ENCODE data around the gene CD300C.
A peak's percentile ranks its signal among the peaks of the same experiment; 100 is the strongest.
"Not testable (repeated sequence)": the region's sequence is repeated elsewhere in the genome, so short reads cannot be mapped to it uniquely, and the experiment has no call there.

Gene CD300C

GRCh38 chr17:74561586-74561985 is 15.7 kb upstream of the CD300C start:
- DNase-seq (ENCODE audit: low read depth), result no peak

GRCh38 chr17:74558882-74559519 is 13.1 kb upstream of the CD300C start:
- no peak for DNase-seq (ENCODE audit: low read depth)

- DNase-seq (ENCODE audit: low read depth), result not testable (repeated sequence)
Observed at GRCh38 chr17:74558402-74558801, 12.5 kb upstream of the CD300C start.

GRCh38 chr17:74555427-74555940 is 9.6 kb upstream of the CD300C start:
- DNase-seq (ENCODE audit: low read depth), result no peak

DNA sequence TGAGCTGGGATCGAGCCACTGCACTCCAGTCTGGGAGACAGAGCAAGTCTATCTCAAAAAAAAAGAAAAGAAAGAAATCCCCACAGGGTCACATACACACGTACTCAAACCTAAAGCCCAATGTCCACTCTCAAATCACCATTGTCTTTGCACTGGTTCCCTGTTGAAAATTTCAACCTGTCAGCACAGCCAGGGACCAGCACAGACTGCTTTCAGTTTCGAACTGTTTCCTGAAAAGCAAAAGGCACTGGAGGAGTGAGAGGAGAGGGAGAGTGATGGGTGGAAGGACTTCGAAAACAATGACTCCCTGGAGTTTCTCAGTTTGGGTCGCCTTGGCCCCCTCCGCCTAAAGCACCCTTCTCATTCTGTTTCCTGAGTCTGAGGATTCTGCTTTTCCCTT is 9.0 kb upstream of the CD300C start:
- DNase-seq (ENCODE audit: low read depth), result no peak

- peak; percentile 17 for DNase-seq (ENCODE audit: low read depth)
Observed at GRCh38 chr17:74552037-74552436, 6.1 kb upstream of the CD300C start.

- DNase-seq (ENCODE audit: low read depth), result no peak
Observed at GRCh38 chr17:74550602-74551001, 4.7 kb upstream of the CD300C start.

- DNase-seq (ENCODE audit: low read depth), result no peak
Observed at GRCh38 chr17:74549343-74549742, 3.4 kb upstream of the CD300C start.

- DNase-seq (ENCODE audit: low read depth), result peak; percentile 6
Observed at GRCh38 chr17:74547736-74548135, 1.8 kb upstream of the CD300C start.

DNA sequence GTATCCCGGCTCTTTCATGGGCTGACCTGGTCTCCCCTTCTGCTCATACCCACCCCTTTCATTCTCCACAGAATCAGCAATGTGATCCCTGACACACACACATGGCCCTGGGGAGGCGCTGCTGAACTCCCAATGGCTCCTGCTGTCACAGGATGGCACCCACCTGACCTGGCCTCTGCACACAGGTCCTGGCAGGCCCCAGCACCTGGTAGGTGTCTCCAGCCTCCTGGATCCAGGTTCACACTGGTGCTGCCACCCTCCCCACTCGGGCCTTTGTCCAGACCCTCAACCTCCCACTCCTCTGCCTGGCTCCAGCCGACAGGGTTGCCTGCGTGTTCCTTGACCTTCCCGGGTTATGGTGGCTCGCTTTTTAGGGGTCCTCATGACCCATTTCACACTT is 1.3 kb upstream of the CD300C start:
- no peak for DNase-seq (ENCODE audit: low read depth)

GRCh38 chr17:74546586-74546985 is 671 bp upstream of the CD300C start:
- no peak for DNase-seq (ENCODE audit: low read depth)

DNA sequence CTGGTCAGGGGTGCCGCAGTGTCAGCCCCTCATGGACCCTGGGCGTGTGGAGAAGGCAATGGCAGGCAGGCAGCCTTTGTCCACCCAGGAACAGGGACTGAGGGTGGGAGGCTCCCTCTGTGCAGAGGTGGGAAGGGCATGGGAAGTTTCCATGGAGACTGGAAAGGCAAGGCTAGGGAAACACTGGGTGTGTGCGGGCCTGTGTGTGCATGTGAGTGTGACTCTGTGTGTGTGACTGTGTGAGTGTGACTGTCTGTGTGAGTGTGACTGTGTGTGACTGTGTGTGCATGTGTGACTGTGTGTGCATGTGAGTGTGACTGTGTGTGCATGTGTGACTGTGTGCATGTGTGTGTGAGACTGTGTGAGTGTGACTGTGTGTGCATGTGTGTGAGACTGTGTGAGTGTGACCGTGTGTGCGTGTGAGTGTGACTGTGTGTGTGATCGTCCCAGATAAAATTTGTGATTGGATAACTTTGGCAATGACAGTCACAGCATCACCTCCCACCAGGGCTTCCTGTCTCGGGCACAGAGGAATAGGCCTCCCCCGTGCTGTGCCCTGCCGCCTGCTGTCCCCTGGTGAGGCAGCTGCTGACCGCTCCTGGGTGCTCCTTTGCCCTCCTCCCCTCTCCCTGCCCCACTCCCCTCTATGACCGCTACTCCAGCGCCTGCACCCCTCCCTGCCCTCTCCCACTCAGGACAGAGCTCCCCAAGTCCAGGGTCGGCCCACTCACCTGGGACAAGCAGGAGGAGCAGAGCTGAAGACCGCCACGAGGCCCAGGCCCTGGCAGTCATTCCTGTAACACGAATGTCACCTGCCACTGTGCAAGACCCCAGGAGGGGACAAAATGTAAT is 698 bp downstream of the CD300C start:
- DNase-seq (ENCODE audit: low read depth), result no peak

- no peak for DNase-seq (ENCODE audit: low read depth)
Observed at GRCh38 chr17:74543891-74544760, 1.8 kb downstream of the CD300C start.

GRCh38 chr17:74543406-74543805 is 2.5 kb downstream of the CD300C start:
- no peak for DNase-seq (ENCODE audit: low read depth)

- DNase-seq (ENCODE audit: low read depth), result no peak
Observed at GRCh38 chr17:74542727-74543383, 3.1 kb downstream of the CD300C start.

- no peak for DNase-seq (ENCODE audit: low read depth)
Observed at GRCh38 chr17:74542166-74542565, 3.7 kb downstream of the CD300C start.

DNA sequence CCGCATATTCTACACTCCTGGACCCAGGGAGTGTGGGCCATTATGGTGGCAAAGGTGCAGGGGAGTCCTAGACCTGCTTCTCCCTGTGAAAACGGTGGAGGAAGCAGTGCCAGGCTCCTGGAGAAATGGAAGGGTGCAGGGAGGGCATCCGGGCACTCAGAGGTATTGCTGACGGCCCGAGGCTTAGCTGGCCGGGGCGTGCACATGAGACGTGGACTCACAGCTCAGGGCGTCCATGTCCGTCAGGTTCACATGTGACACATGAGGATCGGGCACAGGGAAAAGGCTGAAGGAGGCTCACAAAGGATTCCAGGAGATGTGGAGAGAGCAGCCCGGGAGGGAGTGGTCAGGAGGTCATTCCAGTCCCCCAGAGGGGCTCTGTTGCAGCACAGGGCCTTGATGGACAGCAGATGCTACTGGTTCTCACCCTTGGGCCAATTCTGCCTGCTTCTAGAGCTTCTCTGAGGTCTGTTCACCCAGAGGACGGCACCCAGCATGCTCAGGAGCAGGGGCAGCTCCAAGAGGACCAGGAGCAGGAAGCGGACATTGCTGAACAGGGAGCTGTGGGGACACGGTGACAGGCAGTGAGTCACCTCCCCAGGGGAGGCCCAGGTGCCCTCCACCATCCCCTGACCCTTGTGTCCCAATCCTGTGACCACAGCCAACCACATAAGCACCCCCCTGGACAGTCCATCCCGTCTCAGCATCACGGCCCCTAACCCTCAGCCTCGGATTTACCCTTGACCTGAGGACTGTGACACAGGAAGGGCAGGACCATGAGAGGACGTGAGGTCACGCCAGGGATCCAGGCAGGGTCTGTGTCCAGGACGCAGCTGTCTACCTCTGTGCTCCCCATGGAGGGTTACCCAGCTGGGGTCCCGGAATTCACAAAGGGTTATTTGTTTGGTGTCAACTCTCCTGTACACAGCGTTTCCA is 4.5 kb downstream of the CD300C start:
- DNase-seq (ENCODE audit: low read depth), result no peak

DNA sequence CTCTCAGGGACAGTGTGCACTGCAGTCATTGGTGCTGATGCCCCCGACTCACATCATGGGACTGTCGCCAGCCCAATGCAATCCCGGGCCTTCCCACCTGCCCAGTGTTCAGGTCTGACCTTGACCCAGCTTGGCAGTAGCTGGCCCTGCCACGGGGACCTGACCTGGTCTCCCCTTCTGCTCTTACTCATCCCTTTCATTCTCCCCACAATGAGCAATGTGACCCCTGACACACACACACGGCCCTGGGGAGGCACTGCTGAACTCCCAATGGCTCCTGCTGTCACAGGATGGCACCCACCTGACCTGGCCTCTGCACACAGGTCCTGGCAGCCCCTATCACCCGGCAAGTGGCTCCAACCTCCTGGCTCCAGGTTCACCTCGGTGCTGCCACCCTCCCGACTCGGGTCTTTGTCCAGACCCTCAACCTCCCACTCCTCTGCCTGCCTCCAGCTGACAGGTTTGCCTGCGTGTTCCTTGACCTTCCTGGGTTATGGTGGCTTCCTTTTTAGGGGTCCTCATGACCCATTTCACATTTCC is 6.6 kb downstream of the CD300C start:
- DNase-seq (ENCODE audit: low read depth), result no peak

DNA sequence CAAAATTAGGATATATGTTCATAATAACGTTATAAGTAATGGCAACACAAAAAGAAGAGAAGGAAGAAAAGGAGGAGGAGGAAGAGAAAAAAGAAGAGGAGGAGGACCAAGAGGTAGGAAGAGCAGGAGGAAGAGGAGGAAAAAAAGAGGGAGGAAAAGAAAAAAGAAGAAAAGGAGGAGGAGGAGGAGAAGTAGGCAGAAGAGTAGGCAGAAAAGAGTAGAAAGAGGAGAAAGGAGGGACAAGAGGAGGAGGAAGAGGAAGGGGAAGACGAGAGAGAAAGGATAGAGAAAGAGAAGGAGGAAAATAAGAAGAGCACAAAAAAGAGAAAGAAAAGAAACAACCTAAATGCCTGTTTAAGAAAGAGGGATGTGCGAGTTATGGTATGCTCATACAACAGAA is 9.0 kb downstream of the CD300C start:
- no peak for DNase-seq (ENCODE audit: low read depth)

- no peak for DNase-seq (ENCODE audit: low read depth)
Observed at GRCh38 chr17:74532115-74532514, 13.8 kb downstream of the CD300C start.

Measured in ELR (cell line).